ENCODE measurements around the gene SIGLEC1.

SIGLEC1 gene

DNA sequence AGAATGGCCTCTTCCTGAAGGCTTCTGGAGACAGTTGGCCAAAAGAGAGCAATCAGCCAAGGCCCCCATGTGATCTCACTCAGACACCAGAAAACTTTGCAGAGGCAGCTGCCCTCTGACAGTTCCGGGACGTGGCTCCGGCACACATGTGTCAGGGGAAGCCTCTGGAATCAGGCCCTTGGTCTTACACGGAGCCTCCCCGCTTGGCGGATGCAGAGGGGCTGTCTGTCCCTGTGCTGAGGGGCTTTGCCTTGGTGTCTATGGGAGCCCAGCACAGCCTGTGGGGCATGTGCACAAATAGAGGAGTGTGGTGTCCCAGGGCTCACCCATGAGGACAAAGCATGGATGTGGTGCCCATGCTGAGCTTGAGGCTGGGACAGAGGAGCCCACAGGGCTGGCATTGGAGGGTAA lies 13.8 kb downstream of the SIGLEC1 start:
- no peak for DNase-seq

DNA sequence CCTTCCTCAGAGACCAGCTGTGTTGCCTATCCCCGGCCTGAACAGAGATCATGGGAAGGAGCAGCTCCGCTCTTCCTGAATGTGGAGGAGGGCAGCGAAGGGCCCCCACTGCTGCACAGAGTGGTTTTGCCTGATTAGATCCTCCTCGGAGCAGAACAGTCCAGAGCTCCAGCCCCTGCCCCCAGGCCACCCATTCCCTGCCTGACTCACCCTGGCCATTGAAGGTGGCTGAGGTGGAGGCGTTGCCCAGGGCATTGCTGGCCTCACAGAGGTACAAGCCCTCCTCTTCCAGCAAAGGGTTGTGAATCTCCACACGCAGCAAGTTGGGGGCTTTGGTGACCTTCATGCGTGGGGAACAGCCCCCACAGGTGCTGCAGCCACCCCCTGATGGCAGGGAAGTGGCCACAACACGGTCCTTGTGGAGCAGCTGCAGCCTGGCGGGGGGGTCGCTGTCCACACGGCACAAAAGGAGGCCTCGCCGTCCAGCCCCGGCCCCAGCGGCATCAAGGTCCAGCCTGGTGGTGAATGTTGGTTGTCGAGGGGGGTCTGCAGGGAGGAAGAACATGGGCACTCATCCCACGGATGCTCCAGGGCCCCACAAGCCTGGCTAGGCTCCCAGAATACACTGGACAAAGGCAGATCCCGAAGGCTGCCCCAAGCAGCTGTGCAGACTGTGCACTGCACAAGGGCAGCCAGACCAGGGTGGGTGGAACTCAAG lies 14.7 kb downstream of the SIGLEC1 start:
- DNase-seq = no peak

DNA sequence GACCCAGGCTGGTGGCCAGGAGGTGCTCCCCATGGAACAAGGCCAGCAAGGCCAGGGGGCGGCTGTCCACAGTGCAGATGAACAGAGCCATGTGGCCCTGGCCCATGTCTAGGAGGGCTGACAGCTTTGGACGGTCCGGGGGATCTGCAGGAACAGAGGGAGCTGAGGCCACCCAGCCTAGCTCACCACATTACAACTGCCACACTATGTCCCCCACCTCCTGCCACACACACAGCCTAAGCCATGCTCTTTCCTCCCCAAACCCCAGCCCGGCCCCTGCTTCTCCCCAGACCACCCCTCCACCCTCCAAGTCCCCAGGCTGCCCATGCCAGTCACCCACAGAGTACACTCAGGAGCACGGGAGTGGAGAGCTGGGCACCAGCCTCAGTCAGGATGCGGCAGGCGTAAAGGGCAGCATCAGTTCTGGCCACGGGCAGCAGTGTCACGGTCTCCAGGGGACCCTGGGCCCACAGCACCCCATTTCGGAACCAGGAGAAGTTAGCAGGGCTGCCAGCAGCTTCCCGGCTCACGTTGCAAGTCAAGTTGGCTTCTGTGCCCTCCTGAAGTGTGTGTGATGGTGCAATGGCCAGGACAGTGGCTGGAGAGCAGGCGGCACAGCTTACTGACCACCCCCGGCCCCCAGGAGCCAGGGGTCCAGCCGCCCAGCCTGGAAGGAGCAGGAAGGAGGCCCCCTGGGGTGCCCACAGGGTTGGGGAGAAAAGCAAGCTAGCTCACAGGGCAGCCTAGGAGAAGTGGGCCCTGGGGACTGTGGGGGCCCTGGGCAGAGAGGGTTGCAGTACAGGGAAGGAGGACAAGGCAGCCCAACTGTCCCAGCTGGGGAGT lies 15.4 kb downstream of the SIGLEC1 start:
- no peak for DNase-seq

DNA sequence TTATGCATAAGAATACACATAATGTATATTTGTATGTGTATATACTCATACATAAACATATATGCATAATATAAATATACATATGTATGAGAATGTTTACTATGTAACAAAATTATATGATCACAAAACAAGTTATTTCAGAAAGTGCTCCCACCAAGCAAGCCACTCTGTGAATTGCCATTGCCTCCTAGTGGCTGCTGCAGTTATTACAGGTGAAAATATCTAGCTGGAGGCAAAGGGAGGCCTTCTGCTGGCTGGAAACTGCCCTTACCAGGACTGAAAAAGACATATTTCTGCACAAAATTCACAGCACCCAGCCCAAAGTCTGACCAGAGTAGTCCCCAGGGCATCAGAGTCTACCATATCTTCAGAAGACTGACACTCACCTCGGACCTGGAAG lies 16.2 kb downstream of the SIGLEC1 start:
- DNase-seq = no peak

DNA sequence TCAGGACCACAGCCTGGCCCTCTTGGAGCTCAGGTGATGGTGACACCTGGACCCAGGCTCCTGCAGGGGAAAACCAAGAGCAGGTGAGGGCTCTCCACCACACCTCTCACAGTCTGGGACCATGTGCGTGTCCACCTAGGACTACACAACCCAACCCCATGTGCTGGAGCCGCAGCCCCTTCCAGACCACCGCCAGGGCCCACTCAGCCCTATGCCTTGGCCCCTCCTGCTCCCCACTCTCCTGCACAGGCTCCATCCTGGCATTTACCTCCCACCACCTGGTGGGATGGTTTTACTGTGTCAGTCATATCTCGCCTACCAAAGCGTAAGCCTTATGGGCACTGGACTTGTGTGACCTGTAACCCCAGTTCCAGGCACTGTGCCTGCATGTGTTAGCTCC lies 17.5 kb downstream of the SIGLEC1 start:
- no peak for DNase-seq

DNA sequence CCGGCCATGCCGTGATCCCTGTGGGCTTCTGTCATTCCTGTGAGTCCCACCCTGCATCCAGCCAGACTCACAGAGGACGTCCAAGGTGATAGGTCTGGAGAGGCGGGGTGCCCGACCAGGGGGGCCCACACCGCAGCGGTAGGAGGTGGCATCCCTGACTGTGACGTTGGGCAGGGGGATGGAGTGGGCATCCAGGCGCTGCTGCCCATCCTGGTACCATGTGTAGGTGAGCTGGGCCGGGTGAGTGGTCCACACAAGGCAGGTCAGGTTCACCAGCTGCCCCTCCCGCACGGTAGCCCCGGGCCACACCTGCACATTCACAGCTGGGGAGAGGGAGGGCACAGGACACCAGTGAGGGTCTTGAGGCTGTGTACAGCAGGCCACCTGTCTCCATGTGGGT lies 19.0 kb downstream of the SIGLEC1 start:
- DNase-seq = no peak

DNA sequence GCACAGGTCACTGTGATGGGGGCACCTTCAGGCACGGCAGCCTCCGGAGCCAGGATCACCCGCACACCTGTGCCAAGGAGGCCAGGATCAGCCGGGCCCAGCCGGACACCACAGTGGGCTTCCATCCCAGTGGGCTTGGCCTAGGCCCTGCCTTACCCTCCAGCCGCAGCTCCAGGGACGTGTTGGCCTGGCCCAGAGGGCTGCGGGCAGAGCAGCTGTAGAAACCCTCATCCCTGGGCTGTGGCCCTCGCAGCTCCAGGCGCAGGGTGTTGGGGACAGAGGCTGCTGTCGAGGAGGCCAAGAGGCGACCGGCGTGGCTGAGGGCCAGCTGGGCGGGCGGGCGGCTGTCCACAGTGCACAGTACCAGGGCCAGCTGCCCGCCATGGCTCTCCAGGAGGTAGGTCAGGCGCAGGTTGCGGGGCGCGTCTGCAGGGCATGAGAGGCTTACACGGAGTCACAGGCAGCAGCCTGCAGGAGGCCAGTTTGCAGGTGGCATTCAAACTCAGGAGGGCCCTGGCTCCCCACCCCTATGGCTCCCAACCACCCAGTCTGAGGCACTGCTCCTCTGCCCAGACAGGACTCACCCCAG lies 19.6 kb downstream of the SIGLEC1 start:
- DNase-seq = no peak

DNA sequence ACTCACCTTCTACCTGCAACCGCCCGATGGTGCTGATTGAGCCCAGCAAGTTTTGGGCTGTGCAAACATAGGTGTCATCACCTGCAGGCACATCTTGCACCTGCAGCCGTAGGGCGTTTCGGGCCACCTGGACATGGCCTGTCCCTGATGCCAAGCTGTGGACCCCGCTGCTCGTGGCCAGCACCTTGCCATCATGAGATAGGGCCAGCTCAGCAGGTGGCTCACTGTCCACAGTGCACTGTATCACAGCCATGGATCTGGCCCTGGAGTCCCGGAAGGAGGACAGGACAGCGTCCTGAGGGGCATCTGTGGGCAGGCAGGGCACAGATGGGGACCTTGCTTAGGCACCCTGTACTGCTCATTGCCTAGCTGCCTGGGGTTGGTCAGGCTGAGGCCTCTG lies 20.5 kb downstream of the SIGLEC1 start:
- DNase-seq = no peak

DNA sequence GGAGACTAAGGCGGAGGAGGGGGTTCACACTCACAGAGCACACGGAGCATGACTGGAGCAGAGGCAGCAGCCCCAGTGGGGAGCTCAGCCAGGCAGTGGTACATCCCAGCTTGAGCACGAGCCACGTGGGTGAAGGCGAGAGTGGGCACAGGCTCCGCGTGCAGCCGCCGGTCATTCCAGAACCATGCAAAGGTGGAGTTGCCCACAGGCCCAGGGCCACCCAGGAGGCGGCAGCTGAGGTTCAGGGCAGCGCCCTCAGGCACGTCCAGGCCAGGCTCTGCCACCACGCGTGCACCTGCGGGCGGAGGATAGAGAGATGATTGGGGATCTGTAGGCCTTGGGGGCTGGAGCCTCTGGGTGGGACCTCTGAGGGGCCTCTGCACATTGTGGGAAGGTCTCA lies 21.1 kb downstream of the SIGLEC1 start:
- DNase-seq = no peak

DNA sequence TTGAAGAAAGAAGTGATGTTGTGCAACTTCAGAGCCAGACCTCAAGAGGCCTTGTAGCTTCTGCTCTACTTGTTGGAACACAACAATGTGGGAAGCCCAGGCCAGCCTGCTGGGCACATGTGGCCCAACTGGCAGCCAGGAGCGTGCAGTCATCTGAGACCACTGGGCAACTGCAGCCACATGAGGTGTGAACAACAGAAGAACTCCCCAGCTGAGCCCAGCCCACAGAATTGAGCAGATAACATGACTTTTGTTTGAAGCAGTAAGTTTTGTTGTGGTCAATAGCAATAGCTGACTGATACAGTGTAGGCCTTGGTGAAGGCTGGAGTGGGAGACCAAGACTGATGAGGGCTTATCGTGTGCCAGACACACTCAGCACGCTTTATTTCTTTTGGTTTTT lies 22.0 kb downstream of the SIGLEC1 start:
- no peak for DNase-seq

DNA sequence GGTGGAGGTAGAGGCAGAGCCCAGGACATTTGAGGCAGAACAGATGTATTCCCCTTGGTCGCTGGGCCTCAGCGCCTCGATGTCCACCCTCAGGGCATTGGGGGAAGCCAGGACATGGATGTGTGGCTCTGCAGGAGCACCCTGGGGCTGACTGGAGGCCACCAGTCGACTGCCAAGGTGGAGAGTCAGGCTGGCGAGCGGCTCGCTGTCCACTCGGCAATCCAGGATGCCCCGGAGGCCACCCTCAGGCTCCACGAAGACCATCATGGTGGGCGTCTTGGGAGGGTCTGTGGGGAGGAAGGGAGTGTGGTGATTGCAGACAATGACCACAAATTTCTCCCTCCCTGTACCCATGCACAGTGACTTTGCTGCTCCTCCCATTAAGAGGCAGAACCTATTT lies 22.4 kb downstream of the SIGLEC1 start:
- DNase-seq = no peak

DNA sequence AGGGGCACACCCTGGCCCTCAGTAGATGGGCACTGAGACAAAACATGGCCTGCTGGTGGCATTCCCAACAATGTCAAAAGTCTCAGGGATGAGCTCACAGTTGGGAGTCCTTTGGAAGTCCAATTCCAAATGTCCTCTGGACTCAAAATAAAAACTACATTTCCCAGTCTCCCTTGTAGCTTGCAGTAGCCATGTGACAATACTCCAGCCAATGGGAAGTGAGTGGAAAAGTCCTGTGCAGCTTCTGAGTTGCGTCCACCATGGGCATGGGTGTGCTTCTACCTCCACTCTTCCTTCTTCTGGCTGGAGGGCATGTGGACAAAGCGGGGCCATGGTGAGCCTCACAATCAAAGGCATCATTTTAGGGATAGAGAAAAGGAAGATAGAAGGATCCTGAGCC lies 24.7 kb downstream of the SIGLEC1 start:
- no peak for DNase-seq

DNA sequence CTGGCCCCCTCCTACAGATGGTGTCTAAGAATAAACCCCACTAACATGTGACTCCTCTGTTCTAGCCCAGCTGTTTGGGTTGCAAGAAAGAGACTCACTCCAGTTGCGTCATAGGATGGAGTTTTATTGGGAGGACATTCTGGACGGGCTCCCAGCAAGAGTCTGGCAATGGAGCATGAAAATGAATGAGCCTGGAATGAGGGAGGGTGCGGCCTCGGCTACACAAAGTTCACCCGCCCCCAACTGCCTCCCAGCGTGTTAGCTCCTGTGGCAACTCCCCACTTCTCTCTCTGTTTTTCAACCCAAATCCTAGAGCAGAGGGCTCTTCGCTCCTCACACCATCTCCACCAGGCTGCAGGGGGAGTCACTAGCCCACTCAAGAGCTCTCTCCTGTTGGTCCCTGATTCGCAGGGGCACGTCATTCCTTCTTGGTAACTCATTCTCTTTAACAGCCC lies 25.5 kb downstream of the SIGLEC1 start:
- no peak for DNase-seq

DNA sequence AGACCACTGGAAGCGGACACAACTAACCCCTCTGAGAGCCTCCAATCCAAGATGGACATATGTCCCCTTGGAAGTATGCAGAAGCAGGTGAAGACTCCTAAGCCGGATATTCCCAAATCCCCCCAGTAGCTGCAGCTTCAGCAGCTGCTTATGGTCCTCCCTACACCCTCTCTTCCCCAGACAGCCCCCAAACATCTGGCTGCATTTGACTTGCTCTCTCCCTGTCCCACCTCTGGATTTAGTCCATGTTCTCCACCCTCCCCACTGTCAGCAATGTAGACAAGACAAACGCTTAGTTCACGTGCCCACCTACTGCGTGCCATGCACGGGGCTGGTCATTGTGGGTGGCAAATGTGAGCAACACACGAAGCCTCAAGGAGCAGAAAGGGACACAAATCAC lies 26.0 kb downstream of the SIGLEC1 start:
- DNase-seq = no peak

DNA sequence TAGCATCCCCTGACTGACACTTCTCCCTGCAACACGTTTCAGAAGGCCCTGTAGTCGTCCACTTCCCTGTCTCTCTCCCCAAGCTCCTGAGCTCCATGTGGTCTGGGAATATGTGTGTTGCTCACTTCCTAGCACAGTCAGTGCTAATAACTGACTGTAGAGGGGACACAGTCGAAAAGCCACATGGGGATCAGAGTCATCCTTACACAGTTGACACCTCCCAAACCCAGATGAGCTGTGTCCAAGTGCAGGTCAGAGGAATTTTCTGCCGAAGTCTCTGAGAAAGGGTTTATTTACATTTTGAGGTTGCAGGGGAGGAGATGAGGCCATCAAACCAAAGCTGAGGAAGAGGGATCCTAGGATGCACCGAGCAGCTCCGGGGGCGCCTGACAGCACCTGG lies 27.1 kb downstream of the SIGLEC1 start:
- DNase-seq = no peak

DNA sequence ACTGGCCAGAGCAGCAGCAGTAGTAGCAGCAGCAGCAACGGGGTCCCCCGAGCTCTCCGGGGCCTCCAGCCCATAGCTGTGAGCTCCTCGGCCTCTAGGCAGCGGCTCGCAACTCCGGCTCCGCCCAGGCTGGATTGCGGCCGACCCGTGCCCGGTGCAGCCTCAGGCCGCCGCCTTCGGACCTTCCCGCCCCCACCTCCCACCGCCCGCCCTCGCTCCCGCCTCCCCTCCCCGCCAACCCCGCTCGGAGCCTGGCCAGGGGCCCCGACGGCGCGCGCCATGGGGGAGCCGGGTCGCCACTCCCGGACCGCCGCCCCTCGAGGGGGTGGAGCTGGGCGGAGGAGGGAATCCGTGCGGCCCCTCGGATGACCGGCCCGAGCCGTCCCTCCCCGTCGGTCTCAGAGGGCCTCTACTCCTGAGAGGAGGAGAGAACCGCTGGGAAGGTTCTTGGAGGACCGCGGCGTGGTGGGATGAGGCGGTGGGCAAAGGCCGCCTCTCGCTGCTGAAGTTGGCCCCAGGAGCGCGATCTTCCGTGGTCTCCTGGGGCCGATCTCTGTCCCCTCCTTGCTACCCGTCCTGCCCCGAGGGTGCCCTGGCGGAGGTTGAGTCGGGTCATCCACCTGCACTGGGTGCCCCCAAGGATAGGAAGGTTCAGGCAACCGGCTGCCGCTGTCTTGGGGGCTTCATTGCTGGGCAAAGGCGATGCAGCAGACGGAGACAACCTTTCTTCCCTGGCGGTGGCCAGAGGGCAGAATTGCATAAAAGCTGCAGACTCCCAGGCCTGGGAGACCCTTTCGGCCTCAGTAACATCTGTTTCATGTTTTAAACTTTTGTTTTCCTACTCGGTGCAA lies 30.2 kb downstream of the SIGLEC1 start, which contains the start of gene ADAM33:
TSS of gene ADAM33 (minus strand) at position 80 of the 851 bp plus-strand sequence. CDS start at position 74, 6 bp downstream.
- no peak for DNase-seq

DNA sequence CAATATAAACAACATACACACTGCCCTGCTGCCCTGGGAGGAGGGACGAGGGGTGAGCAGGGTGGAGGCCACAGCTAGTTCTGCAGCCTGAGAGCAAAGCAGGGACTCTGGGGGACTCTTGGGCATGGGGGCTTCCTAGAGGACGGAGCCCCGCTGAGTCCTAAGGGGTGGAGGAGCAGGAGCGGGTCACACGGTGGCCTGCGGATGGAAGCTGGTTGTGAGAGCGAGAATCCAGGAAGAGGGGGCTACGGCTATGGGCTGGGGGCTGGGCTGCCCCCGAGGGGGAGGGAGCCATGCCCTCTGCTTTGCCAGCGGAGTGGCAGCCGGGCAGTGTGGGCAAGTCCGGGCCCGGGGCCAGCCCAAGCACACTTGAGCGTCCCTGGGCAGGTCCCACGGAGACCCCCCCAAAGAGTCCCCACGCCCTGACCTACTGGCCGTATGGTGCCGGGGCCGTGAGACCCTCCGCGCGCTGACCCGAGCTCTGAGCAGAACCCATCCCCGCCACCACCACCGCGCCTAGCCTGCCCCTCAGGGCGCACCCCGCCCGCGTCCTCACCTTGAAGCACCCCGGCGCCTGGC lies 31.0 kb downstream of the SIGLEC1 start:
- DNase-seq = no peak

DNA sequence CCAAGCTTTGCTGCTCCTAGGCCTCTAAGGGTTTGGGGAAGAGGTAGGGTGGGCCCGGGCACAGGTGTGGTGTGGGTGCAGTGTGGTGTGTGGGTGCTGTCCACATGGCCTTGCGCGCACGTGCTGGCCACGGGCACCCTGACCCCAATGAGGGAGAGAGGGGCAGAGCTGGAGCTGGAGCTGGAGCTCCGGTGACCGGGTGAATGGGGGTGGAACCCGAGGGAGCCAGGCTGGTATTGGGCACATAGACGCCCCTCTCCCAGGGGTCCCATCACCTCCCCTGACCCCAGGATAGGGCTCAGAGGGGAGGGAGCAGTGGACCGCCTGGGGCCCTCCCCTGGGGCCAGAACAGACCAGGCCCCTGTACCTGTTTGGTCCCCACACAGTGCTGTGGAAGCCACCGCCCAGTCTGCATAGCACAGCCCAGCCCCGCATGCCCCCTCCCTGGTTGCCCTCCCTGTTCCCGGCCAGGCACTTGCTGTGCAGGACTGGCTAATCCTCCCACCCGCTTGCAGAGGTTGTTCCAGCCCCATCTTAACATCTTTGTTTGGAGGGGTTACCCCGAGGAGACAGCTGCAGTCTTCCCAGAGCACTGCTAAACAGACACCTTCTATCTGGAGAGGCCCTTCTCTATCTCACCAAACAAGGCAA lies 31.6 kb downstream of the SIGLEC1 start:
- no peak for DNase-seq

DNA sequence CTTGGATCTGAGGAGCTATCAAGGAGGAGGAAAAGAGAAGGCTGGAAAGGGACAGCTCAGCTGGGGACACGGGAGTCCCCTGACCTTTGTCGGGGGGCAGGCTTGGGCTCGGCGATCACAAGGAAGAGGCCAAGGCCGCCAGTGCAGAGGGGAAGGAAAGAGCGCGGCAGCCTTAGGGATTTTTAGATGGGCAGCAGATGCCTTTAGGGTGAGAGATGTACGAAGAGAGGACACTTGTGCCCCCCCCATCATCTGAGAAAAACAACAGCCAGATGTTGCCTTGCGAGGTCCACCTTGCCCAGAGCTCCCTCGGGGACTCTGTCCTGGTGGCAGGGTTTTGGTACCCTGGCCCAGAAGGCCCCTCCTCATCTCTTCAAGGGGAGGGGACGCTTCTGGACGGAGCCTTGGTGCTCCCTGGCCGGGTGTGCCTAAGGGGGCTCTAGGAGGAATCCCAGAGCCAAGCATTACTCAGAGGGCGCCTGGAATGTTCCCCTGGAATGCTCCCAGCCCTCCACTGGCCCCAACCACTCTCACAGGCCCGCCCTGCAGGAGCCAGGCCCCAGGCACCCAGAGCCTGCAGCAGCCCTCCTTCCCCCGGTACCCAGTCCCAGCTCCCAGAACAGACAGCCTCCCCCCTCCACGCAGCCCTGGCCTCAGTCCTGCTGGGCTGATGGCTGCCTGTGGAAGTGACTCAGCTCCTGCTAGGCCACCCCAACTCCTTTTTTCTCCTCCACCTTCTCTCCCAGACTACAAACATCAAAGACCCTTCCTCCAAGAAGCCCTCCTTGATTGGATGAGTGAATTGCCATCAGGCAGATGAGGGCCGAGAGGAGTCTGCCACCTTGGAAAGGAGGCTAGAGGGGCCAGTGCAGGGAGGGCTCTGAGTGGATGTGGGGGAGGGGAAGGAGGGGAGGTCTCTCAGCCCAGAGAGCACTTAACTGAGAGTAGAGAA lies 32.4 kb downstream of the SIGLEC1 start:
- DNase-seq = no peak

DNA sequence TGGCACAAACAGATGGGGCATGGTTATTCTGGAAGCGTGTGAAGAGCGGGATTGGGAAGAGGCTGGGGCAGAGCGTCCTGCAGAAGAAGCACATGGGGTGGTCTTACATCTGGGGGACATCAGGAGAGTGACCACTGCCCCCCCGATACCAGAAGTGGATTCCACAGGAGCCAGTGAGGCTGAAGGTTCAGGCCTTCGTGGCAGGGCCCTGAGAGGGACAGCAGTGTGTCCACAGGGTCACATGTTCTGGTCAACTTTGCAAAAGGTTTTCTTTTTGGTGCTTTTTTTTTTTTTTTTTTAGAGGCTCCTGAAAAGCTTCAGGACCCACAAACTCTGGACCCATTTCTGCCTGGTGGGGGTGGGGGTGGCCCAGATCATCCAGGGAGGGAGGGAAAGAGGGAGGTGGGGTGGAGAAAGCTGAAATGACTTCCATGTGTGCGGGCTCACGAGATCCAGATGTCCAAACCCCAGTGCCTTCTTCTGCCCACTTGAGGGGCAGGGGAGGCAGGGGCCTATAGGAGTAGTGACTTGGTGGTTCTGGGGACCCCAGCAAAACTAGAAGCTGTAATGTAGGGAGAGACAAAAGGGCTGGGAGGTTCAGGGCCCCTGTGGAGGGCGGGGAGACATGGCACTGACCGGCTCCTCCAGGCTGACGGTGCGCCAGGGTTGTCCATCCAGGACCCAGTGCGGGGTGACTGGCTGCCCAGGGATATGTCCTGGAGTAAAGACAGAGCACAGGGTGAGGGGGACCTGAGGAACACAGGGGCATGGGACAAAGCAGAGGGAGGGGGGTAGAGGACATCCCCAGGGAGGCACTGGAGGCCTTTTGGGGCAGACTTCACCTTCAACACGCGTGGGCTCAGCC lies 33.3 kb downstream of the SIGLEC1 start:
- no peak for DNase-seq
